Large intestine (tissue), 3 donors: Measurements from ENCODE around the gene BPIFB4. TPM values are rescaled to one million over a fixed set of nuclear protein-coding genes. Genes with fewer than 3 reads are reported as not detected.
"Not testable (repeated sequence)": the region's sequence is repeated elsewhere in the genome, so short reads cannot be mapped to it uniquely, and the experiment has no call there.

Experiments used
- DNase-seq, 2 donors: peaks; one replicate each; pipeline versions ENCODE4 v3.0.0 to v3.0.0-alpha.2; 2013
- H3K27ac ChIP-seq: one replicate; pipeline ENCODE4 v1.5.1; 2013; ENCODE audit warnings: low read length
- H3K27me3 ChIP-seq: 2 replicates; pipeline ENCODE4 v1.6.1; 2013; ENCODE audit warnings: low read length; ENCODE audit not compliant: control insufficient read depth, insufficient read depth
- H3K36me3 ChIP-seq: 2 replicates; pipeline ENCODE4 v1.6.1; 2013; ENCODE audit warnings: low read length; ENCODE audit not compliant: control insufficient read depth, insufficient read depth
- H3K4me1 ChIP-seq: one replicate; pipeline ENCODE4 v1.6.1; 2013; ENCODE audit warnings: low read length; ENCODE audit not compliant: control insufficient read depth, insufficient read depth
- H3K4me3 ChIP-seq: one replicate; pipeline ENCODE4 v1.5.1; 2013; ENCODE audit warnings: low read length
- H3K9me3 ChIP-seq: one replicate; pipeline ENCODE4 v1.6.1; 2013; ENCODE audit warnings: mild to moderate bottlenecking, low read depth, low read length, moderate library complexity; ENCODE audit not compliant: control insufficient read depth
- WGBS: methylation state at CpG from one replicate; pipeline ENCODE4 v1.1.5; 2013; ENCODE audit warnings: low lambda C conversion rate; ENCODE audit not compliant: insufficient coverage; 5-methylcytosine and 5-hydroxymethylcytosine counted together
- polyA plus RNA-seq: library from polyadenylated mRNA; unstranded; fragments of 120-200 nt; gene quantifications from one replicate; pipeline ENCODE4 v1.2.1, GENCODE V29; 2013

The BPIFB4 gene
- polyA plus RNA-seq, 1 donor: 0.12 TPM

DNA sequence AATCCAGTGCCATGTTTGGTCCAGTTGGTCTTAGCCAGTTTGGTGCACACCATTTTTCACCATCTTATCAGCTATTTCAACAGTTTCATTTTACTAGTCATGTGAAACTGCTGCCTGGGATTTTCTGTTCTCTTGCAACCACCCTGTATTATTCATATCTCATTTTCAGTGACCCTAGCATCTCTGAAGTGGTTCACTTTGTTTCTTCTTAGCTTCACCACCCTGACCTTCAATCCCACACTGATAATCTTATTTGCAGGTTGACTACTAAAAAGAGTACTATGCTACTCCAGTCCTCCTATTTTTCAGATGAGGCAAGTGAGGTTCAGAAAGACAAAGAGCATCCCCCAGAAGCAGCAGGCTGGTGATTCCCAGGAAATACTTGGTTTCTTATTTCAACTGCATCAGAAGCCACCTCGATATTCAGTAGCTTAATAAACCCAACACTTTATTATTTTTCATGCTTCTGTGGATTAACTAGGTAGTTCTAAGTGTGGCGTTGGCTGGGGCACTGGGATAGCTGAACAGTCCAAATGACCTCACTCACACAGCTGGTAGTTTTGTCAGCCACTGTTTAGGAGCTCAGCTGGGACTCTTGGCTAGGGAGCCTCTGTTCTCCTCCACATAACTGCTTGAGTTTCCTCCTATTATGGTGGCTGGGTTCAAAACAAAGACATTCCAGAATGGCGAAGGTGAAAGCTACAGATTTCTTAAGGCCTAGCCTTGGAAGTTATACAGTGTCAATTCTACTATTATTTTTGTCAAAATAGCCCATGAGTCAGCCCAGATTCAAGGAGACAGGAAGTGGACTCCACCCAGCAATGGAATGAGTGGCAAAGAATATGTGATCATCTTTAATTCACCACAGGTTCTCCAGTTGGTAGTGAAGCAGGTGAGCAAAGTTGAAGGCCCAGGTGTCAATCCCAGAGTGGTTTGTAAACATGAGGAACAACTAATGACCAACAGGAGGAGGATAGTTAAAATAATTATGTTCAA, 40.6 kb downstream of the BPIFB4 start:
- Histone ChIP-seq H3K9me3 (peaks cover under 1% of the 10 kb centered on the region), H3K36me3 (no peaks in the 10 kb centered on the region), H3K4me1 (no peaks in the 10 kb centered on the region), H3K27ac (no peak overlapping the region), H3K27me3 (peaks cover 2% of the 10 kb centered on the region), H3K4me3 (no peak overlapping the region)
- WGBS: 100% methylated on average over 1 of the region's 3 CpGs
- DNase-seq: no peak

DNA sequence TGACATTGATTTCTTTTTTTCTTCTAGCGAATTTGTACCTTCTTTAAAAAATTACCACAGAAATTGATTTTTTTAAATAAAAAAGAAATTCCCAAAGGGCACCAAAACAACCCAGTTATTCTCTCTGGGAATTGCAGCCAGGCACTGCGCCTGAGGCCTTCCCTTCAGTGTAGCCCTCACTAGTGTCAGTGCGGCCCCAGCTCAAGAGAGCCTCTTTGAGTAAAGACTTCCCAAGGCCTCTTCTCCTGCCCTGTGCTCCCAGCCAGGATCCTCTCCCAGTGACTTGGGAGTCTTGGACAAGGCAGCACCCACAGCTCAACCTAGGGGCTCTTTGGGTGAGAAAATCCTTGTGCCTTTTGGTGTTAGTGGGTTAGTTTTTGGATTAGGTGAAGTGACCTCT, 41.5 kb downstream of the BPIFB4 start:
- WGBS: 100% methylated on average over 1 of the region's 3 CpGs

DNA sequence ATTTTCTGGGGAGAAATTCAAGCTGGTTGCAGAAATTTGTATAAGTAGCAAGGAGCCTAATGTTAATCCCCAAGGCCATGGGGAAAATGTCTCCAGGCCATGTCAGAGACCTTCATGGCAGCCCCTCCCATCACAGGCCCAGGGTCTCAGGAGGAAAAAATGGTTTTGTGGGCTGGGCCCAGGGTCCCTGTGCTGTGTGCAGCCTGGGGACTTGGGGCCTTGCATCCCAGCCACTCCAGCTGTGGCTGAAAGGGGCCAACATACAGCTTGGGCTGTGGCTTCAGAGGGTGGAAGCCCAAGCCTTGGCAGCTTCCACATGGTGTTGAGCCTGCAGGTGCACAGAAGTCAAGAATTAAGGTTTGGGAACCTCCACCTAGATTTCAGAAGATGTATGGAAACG, 42.9 kb downstream of the BPIFB4 start:
- not testable (repeated sequence) for H3K36me3 ChIP-seq, H3K4me1 ChIP-seq, DNase-seq, H3K4me3 ChIP-seq, H3K9me3 ChIP-seq, H3K27me3 ChIP-seq, H3K27ac ChIP-seq
- whole genome bisulfite sequencing: no CpG with 5 or more reads among the region's 1 CpG

More for the DNA sequence above, 41.5 kb downstream of the BPIFB4 start:
- DNase-seq: no peak
- Histone ChIP-seq H3K27me3 (peaks cover 5% of the 10 kb centered on the region), H3K9me3 (no peaks in the 10 kb centered on the region), H3K4me1 (no peaks in the 10 kb centered on the region), H3K4me3 (no peak overlapping the region), H3K27ac (no peak overlapping the region), H3K36me3 (no peaks in the 10 kb centered on the region)

DNA sequence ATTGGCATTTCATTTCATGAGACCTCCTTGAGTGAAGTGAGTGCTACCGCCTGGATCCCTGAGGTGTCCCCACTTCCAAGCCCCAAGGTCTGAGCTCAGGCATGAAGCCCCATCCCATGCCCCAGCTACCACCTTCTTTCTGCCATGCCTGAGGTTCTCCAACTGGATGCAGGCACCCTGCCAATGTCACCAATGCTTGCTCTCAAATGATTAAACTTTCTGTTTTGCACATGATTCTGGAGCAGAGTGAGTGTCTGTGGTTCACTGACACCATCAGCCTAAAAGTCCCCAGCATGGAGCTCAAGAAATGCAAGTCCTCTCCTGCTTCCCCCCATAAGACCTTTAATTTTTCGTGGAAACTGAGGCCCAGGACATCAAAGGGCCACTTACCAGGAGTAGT, 44.8 kb downstream of the BPIFB4 start:
- H3K27me3 ChIP-seq: peaks cover 8% of the 10 kb centered on the region
- H3K27ac ChIP-seq: no peak overlapping the region
- H3K9me3 ChIP-seq: no peaks in the 10 kb centered on the region
- WGBS: no CpG with 5 or more reads among the region's 2 CpGs
- H3K36me3 ChIP-seq: no peaks in the 10 kb centered on the region
- H3K4me3 ChIP-seq: no peak overlapping the region
- no peaks in the 10 kb centered on the region for H3K4me1 ChIP-seq
- DNase-seq: no peak

DNA sequence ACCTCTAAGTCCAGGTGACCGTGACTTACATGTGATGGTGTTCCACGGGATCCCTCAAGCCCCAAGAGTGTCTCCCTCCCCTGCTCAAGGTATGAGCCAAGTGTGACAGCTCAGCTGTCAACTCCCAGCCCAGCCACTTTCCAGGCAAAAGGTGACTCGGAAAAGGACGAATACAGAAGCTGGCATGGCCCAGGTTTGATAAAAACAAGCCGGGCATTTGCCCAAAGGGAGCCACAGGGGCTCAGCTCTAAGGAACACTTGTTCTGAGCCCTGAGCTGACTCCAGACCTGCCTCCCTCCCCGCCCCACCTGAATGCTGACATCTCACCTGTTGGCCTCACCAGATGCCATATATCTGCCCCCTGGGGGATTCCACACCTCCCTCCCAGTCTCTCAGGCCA, 45.6 kb downstream of the BPIFB4 start:
- no peaks in the 10 kb centered on the region for H3K36me3 ChIP-seq
- H3K9me3 ChIP-seq: no peaks in the 10 kb centered on the region
- H3K27me3 ChIP-seq: peaks cover 8% of the 10 kb centered on the region
- H3K4me1 ChIP-seq: no peaks in the 10 kb centered on the region
- H3K4me3 ChIP-seq: no peak overlapping the region
- no peak for DNase-seq
- no CpG with 5 or more reads among the region's 6 CpGs for WGBS
- no peak overlapping the region for H3K27ac ChIP-seq

DNA sequence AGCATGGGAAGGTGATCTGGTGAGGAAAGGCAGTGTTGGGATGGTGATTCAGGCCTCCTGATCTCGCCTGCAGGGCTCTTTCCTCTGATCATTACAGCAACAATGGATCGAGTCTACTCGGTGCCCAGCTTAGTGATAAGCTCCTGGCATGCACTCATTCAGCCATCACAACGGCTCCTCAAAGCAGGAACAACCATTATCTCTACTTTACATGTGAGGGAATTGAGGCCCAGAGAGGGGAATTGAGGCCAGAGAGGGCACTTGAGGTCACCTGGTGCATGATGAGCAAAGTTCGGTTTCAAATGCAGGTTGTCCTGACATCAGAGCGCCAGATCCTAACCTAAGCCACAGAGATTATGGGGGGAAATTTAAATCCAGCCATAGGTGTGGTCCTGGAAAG, 46.5 kb downstream of the BPIFB4 start:
- peaks cover 8% of the 10 kb centered on the region for H3K27me3 ChIP-seq
- H3K4me3 ChIP-seq: no peak overlapping the region
- no peak overlapping the region for H3K27ac ChIP-seq
- H3K4me1 ChIP-seq: no peaks in the 10 kb centered on the region
- H3K36me3 ChIP-seq: no peaks in the 10 kb centered on the region
- DNase-seq: no peak
- H3K9me3 ChIP-seq: no peaks in the 10 kb centered on the region
- WGBS: no CpG with 5 or more reads among the region's 6 CpGs

DNA sequence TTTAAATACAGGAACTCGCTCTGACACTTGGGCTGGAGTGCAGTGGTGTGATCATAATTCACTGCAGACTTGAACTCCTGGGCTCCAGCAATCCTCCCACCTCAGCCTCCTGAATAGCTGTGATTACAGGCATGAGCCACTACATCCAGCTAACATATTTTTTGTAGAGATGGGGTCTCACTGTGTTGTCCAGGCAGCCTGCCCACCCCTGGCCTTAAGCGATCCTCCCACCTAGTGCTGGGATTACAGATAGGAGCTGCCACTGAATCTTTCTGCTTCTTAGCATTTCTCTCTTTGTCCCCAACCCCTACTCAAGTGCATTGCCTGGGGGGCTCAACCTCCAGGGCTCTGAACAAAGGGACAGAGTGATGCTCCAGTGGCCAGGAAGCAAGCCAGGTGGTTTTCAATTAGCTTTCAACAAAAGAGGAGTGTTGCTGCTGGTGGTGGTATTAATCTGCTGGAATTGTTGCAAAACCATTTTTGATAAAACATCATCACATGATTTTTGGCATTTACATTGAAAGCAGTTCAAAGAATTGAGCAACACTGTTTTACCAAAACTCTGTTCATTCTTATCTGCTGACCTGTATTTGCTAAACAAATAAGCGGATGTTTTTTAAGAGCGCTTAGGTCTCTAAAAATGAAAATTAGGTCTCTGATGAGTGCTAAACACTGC, 48.1 kb downstream of the BPIFB4 start:
- H3K9me3 ChIP-seq: no peaks in the 10 kb centered on the region
- no peak for DNase-seq
- H3K4me1 ChIP-seq: no peaks in the 10 kb centered on the region
- peaks cover 10% of the 10 kb centered on the region for H3K27me3 ChIP-seq
- 60% methylated on average over 2 of the region's 4 CpGs for WGBS
- no peak overlapping the region for H3K27ac ChIP-seq
- H3K4me3 ChIP-seq: no peak overlapping the region
- no peaks in the 10 kb centered on the region for H3K36me3 ChIP-seq

DNA sequence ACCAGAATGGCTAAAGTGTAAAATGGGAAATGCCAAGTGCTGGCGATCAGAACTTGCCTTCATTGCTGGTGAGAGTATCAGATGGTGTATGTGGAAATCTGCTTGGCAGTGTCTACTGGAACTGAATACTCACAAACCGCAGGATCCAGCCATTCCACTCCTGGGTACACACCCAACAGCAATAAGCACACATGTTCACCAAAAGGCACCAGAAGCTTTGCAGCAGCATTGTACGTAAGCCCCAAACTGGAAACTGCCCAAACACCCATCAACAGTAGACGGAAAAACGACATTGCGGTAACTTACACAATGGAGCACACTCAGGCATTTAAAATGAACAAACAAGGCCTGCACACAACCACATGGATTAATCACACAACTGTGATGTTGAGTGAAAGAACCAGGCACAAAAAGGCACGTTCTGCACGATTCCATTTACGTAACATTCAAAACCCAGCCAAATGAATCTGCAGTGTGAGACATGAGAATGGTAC, 51.2 kb downstream of the BPIFB4 start:
- Histone ChIP-seq H3K27ac (no peak overlapping the region), H3K27me3 (peaks cover 7% of the 10 kb centered on the region), H3K9me3 (no peaks in the 10 kb centered on the region), H3K4me3 (no peak overlapping the region), H3K36me3 (no peaks in the 10 kb centered on the region), H3K4me1 (no peaks in the 10 kb centered on the region)
- no peak for DNase-seq
- 100% methylated on average over 2 of the region's 9 CpGs for whole genome bisulfite sequencing

DNA sequence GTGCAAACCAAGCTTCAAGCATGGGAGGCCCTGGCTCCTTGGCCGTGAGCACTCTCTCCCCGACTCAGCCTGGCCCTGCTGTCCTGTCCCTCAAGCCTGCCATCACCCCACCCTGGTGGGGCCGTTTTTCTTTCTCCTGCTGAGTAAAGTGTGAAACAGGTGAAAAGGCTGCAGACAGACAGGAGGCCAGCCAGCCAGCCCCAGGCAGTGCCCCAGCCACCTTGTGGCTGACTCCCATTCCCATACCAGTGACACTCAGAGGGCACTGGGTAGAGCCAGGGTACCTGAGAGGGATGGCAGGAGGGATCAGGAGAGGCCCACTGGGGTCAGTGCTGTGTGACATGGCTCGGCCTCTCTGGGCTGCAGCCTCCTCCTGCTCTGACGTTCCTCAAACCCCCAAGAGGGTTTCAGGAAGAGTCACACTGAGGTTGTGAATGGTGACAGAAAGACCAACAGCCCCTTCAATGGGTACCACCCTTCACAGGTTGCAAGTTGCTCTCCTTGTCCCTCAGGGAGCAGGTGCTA, 52.6 kb downstream of the BPIFB4 start:
- no CpG with 5 or more reads among the region's 5 CpGs for WGBS
- H3K27me3 ChIP-seq: peaks cover 4% of the 10 kb centered on the region
- H3K4me3 ChIP-seq: no peak overlapping the region
- H3K27ac ChIP-seq: no peak overlapping the region
- no peaks in the 10 kb centered on the region for H3K36me3 ChIP-seq
- DNase-seq: no peak
- H3K9me3 ChIP-seq: no peaks in the 10 kb centered on the region
- H3K4me1 ChIP-seq: no peaks in the 10 kb centered on the region

DNA sequence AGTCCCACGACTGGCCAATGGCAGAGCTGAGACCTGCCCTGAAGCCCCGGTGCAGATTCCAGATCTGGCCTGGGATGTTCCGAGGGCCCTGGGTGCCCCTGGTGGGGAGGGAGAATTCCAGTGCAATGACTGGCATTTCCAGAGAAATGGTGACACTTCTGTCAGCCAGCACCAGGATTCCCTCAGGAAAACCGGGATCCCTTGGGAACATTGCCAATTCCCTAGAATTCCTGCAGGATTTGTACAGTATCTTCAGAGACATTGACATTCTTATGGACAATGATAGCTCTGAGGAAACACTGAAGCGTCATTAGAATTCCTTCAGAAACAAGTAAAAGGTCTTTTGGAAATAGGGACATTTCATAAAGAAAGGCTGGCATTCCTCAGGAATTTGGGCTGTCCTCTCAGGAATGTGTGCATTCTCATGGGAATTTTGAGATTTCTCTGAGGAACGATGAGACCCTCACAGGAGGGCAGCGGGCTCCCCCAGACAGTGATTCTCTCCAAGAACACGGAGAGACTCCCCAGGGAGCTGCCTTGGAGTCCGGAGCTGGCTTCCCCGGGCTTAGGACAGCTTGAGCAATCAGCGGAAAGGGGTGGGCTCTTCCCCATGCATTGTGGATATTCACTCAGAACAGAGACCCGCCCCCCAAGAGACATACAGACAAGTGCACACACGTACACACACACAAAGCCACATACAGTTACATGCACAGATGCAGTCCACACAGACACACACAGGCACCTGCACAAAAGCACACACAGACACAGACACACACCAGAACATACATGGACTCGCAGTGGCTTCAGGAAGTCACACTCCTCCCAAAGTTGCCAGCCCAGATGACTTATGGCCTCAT, 53.3 kb downstream of the BPIFB4 start:
- H3K27ac ChIP-seq: no peak overlapping the region
- no peaks in the 10 kb centered on the region for H3K36me3 ChIP-seq
- no peak for DNase-seq
- no CpG with 5 or more reads among the region's 14 CpGs for WGBS
- peaks cover 2% of the 10 kb centered on the region for H3K27me3 ChIP-seq
- no peaks in the 10 kb centered on the region for H3K9me3 ChIP-seq
- H3K4me3 ChIP-seq: no peak overlapping the region
- H3K4me1 ChIP-seq: no peaks in the 10 kb centered on the region
